ENCODE results near the gene ZNF521. TPM values are rescaled to one million over a fixed set of nuclear protein-coding genes. Genes with fewer than 3 reads are reported as not detected.

The ZNF521 gene
- polyA plus RNA-seq, 3 donors, result 0.07 to 0.20 TPM; not detected in 1

DNA sequence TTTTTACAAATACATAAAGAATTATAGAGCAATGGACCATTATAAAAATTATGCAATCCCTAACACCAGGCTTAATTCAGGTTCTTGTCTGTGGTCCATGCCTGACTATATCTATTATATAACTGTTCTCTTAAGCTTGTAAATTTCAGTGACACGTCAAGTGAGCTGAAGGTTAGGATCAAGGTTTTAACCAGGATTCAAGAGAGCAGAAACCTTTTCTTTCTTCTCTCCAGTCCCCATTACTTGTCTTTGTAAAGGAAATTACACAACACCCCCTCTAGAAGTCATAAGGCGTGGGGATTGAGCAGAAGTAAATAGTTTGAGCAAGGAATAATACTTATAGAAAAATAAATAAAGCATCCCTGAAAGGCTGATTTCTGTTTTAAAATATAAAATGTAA lies 122.0 kb downstream of the ZNF521 start:
- H3K36me3 ChIP-seq (replicated peaks in 1 of 2; ENCODE audit: control insufficient read depth in 1 of 2, insufficient read depth in 2 of 2, low read length in 2 of 2), result no peaks in the 10 kb centered on the region
- Mint-ChIP-seq H3K27ac (no peak overlapping the region), H3K27me3 (ENCODE audit: low read depth in 3 of 3) (peaks cover 0 to 2% (median 0%) of the 10 kb centered on the region in 3 donors), H3K9me3 (peaks cover 0 to 3% (median 0%) of the 10 kb centered on the region in 7 donors), H3K4me1 (peaks cover 46% of the 10 kb centered on the region), H3K4me3 (no peak overlapping the region), H3K36me3 (no peaks in the 10 kb centered on the region)
- peaks cover 24 to 27% of the 10 kb centered on the region in 2 donors for H3K4me1 ChIP-seq (ENCODE audit: control insufficient read depth in 1 of 2, insufficient read depth in 2 of 2, low read length in 2 of 2)
- no peak overlapping the region for H2AFZ ChIP-seq (ENCODE audit: insufficient read depth, low read depth, low read length, poor library complexity, severe bottlenecking)
- peak in 1 of 3 donors; percentile 12 for DNase-seq
- no CpG with 5 or more reads among the region's 2 CpGs for WGBS (ENCODE audit: insufficient coverage)
- no peaks in the 10 kb centered on the region for H3K79me2 ChIP-seq (ENCODE audit: insufficient read depth, low read length)
- intact Hi-C loops (cut with micrococcal nuclease), result no loop called here
- H3K27me3 ChIP-seq (ENCODE audit: control insufficient read depth in 2 of 2, insufficient read depth in 2 of 2, low read length in 2 of 2), result no peaks in the 10 kb centered on the region
- peak overlapping the region; percentile 8 for H3K4me2 ChIP-seq (replicated peaks; ENCODE audit: extremely low read depth, low read length, poor library complexity, severe bottlenecking)
- H4K20me1 ChIP-seq (ENCODE audit: insufficient read depth, low read length), result no peaks in the 10 kb centered on the region
- TF ChIP-seq, protein P1, sequence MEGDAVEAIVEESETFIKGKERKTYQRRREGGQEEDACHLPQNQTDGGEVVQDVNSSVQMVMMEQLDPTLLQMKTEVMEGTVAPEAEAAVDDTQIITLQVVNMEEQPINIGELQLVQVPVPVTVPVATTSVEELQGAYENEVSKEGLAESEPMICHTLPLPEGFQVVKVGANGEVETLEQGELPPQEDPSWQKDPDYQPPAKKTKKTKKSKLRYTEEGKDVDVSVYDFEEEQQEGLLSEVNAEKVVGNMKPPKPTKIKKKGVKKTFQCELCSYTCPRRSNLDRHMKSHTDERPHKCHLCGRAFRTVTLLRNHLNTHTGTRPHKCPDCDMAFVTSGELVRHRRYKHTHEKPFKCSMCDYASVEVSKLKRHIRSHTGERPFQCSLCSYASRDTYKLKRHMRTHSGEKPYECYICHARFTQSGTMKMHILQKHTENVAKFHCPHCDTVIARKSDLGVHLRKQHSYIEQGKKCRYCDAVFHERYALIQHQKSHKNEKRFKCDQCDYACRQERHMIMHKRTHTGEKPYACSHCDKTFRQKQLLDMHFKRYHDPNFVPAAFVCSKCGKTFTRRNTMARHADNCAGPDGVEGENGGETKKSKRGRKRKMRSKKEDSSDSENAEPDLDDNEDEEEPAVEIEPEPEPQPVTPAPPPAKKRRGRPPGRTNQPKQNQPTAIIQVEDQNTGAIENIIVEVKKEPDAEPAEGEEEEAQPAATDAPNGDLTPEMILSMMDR (IDR thresholded peaks at IDR 0.05), result no peak
- no peak overlapping the region for H3K27ac ChIP-seq (ENCODE audit: low read depth in 1 of 2, low read length in 2 of 2)
- H3K9me3 ChIP-seq (replicated peaks in 1 of 2; ENCODE audit: control insufficient read depth in 1 of 2, insufficient read depth in 1 of 2, low read length in 2 of 2), result no peaks in the 10 kb centered on the region
- H3K4me3 ChIP-seq (replicated peaks in 1 of 3; ENCODE audit: low read depth in 2 of 3, low read length in 3 of 3), result no peak overlapping the region
- H3K9ac ChIP-seq (ENCODE audit: insufficient read depth, low read length, poor library complexity, severe bottlenecking), result no peak overlapping the region

- intact Hi-C loops (cut with micrococcal nuclease), result no loop called here
- no peak overlapping the region for H3K27ac ChIP-seq (ENCODE audit: low read depth in 1 of 2, low read length in 2 of 2)
- Mint-ChIP-seq H3K27me3 (ENCODE audit: low read depth in 3 of 3) (peaks cover 0 to 2% (median 0%) of the 10 kb centered on the region in 3 donors), H3K4me3 (no peak overlapping the region), H3K9me3 (peaks cover 0 to 3% (median 0%) of the 10 kb centered on the region in 7 donors), H3K36me3 (no peaks in the 10 kb centered on the region), H3K4me1 (peaks cover 48% of the 10 kb centered on the region), H3K27ac (peak overlapping the region in 2 of 7 donors; percentile 7 to 11)
- no peak overlapping the region for H3K9ac ChIP-seq (ENCODE audit: insufficient read depth, low read length, poor library complexity, severe bottlenecking)
- no peaks in the 10 kb centered on the region for H3K36me3 ChIP-seq (replicated peaks in 1 of 2; ENCODE audit: control insufficient read depth in 1 of 2, insufficient read depth in 2 of 2, low read length in 2 of 2)
- no CpG with 5 or more reads among the region's 3 CpGs for WGBS (ENCODE audit: insufficient coverage)
- H3K4me2 ChIP-seq (replicated peaks; ENCODE audit: extremely low read depth, low read length, poor library complexity, severe bottlenecking), result no peak overlapping the region
- no peaks in the 10 kb centered on the region for H3K27me3 ChIP-seq (ENCODE audit: control insufficient read depth in 2 of 2, insufficient read depth in 2 of 2, low read length in 2 of 2)
- TF ChIP-seq, protein P1 (IDR thresholded peaks at IDR 0.05), result no peak
- no peak for DNase-seq
- H3K79me2 ChIP-seq (ENCODE audit: insufficient read depth, low read length), result no peaks in the 10 kb centered on the region
- peaks cover 27 to 32% of the 10 kb centered on the region in 2 donors for H3K4me1 ChIP-seq (ENCODE audit: control insufficient read depth in 1 of 2, insufficient read depth in 2 of 2, low read length in 2 of 2)
- no peaks in the 10 kb centered on the region for H3K9me3 ChIP-seq (replicated peaks in 1 of 2; ENCODE audit: control insufficient read depth in 1 of 2, insufficient read depth in 1 of 2, low read length in 2 of 2)
- no peaks in the 10 kb centered on the region for H4K20me1 ChIP-seq (ENCODE audit: insufficient read depth, low read length)
- H3K4me3 ChIP-seq (replicated peaks in 1 of 3; ENCODE audit: low read depth in 2 of 3, low read length in 3 of 3), result no peak overlapping the region
- no peak overlapping the region for H2AFZ ChIP-seq (ENCODE audit: insufficient read depth, low read depth, low read length, poor library complexity, severe bottlenecking)
Observed at GRCh38 chr18:25229081-25229480, 122.9 kb downstream of the ZNF521 start.

Measured in CD14-positive monocyte (primary cell).